Osteoblast (primary cell): ENCODE results near the gene EHD4. TPM values are rescaled to one million over a fixed set of nuclear protein-coding genes. Genes with fewer than 3 reads are reported as not detected.

Experiments used
- DNase-seq: peaks from one replicate; pipeline ENCODE4 v3.0.0; 2011; ENCODE audit warnings: low spot score, mixed read lengths; ENCODE audit not compliant: insufficient read length; ENCODE audit errors: missing footprints
- H2AFZ ChIP-seq: 2 replicates; pipeline ENCODE4 v1.6.0; 2011; ENCODE audit warnings: mild to moderate bottlenecking, low read length
- H3K27ac ChIP-seq: 2 replicates; pipeline ENCODE4 v1.5.1; 2011; ENCODE audit warnings: mild to moderate bottlenecking, low read depth, low read length, moderate library complexity
- H3K27me3 ChIP-seq: 2 replicates; pipeline ENCODE4 v1.6.0; 2012; ENCODE audit warnings: mild to moderate bottlenecking, control low read depth, inconsistent platforms, low read length, moderate library complexity; ENCODE audit not compliant: insufficient read depth
- H3K36me3 ChIP-seq: 2 replicates; pipeline ENCODE4 v1.5.1; 2011; ENCODE audit warnings: mild to moderate bottlenecking, low read length, control low read depth, moderate library complexity; ENCODE audit not compliant: insufficient read depth
- H3K4me1 ChIP-seq: 2 replicates; pipeline ENCODE4 v1.5.1; 2011; ENCODE audit warnings: mild to moderate bottlenecking, low read length, control low read depth, moderate library complexity; ENCODE audit not compliant: insufficient read depth
- H3K4me2 ChIP-seq: 2 replicates; pipeline ENCODE4 v1.6.0; 2011; ENCODE audit warnings: mild to moderate bottlenecking, low read length; ENCODE audit not compliant: insufficient read depth
- H3K4me3 ChIP-seq: fragments of 200-600 bp; sonication (generic); 3 replicates; pipeline ENCODE4 v1.5.1; 2012; ENCODE audit warnings: mild to moderate bottlenecking, low read length, inconsistent platforms; ENCODE audit not compliant: insufficient read depth
- H3K79me2 ChIP-seq: 2 replicates; pipeline ENCODE4 v1.6.0; 2012; ENCODE audit warnings: mild to moderate bottlenecking, low read length, control low read depth, inconsistent platforms; ENCODE audit not compliant: insufficient read depth
- H3K9me3 ChIP-seq: 2 replicates; pipeline ENCODE4 v1.5.1; 2011; ENCODE audit warnings: low read depth, low read length, control low read depth
- H4K20me1 ChIP-seq: 2 replicates; pipeline ENCODE4 v1.6.0; 2012; ENCODE audit warnings: mild to moderate bottlenecking, low read length, control low read depth; ENCODE audit not compliant: insufficient read depth
- total RNA-seq: library from RNA; depleted of rRNA; stranded (reverse); fragments of >200 nt; gene quantifications from 2 replicates; pipeline ENCODE4 v1.2.3, GENCODE V29; 2012
- TF ChIP-seq, protein P1 (sequence below): IDR thresholded peaks from 2 replicates; pipeline ENCODE4 v1.5.1; 2011; ENCODE audit warnings: mild to moderate bottlenecking, low read depth, low read length, moderate library complexity; ENCODE audit errors: extremely low read depth

The EHD4 gene
- total RNA-seq, 1 donor, result 15.9 TPM

DNA sequence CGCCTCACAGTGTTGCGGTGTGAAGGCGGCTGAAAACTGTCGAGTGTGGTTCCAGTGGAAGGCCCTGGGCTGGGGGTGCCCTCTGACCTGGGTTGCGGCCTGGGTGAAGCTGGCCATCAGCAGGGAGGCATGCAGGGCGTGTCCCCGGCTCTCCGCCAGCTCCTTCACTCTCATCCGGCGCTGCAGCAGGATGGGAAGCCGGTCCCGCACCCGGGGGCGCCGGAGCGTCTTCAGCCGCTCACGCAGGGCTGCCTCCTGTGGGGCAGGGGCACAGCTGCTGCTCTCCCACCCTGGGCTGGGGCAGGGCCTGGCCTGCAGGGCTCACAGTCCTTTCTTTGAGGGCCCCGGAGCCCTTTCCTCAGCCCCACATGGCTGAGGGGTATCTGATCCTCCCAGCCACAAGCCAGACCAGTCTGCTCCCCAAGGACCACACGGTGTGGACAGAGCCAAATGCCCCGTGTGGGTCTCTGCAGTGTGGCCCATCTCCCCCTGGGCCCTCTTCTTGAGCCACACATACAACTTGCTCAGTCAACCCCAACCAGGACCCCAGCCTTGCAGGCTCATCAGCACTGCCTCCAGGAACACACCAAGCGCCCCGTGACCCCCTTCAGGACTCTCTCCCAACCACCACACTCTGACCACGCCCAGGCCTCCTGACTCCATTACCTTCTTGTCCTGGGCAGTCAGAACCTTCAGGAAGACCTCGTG lies 105.3 kb downstream of the EHD4 start:
- Histone ChIP-seq H3K4me2 (no peak overlapping the region), H3K79me2 (no peaks in the 10 kb centered on the region), H3K36me3 (no peaks in the 10 kb centered on the region), H3K4me1 (peaks cover 7% of the 10 kb centered on the region), H4K20me1 (no peaks in the 10 kb centered on the region), H3K27me3 (no peaks in the 10 kb centered on the region), H3K4me3 (no peak overlapping the region), H2AFZ (no peak overlapping the region), H3K27ac (no peak overlapping the region), H3K9me3 (no peaks in the 10 kb centered on the region)
- TF ChIP-seq, protein P1, sequence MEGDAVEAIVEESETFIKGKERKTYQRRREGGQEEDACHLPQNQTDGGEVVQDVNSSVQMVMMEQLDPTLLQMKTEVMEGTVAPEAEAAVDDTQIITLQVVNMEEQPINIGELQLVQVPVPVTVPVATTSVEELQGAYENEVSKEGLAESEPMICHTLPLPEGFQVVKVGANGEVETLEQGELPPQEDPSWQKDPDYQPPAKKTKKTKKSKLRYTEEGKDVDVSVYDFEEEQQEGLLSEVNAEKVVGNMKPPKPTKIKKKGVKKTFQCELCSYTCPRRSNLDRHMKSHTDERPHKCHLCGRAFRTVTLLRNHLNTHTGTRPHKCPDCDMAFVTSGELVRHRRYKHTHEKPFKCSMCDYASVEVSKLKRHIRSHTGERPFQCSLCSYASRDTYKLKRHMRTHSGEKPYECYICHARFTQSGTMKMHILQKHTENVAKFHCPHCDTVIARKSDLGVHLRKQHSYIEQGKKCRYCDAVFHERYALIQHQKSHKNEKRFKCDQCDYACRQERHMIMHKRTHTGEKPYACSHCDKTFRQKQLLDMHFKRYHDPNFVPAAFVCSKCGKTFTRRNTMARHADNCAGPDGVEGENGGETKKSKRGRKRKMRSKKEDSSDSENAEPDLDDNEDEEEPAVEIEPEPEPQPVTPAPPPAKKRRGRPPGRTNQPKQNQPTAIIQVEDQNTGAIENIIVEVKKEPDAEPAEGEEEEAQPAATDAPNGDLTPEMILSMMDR, result no peak
- DNase-seq, result no peak

DNA sequence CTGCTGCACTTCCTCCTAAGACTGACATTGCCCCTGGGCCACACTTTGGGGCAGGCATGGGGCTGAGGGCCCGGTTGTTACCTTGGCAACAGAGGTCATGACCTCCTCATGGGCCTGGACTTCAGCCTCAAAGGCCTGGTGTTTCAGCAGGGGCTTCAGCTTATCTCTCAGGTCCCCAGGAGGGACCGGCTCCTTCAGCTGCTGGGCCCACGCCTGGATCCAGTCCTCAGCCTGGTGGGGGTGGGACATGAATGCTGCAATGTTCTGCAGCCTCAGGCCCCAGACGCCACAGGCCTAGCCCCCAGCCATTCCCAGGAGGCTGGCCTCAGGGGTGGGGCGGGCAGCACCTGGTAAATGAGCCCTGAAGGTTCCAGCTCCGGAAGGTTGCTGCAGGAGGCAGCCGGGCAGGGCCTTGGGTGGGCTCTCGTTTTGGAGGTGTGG lies 106.1 kb downstream of the EHD4 start:
- Histone ChIP-seq H3K4me3 (no peak overlapping the region), H3K36me3 (no peaks in the 10 kb centered on the region), H2AFZ (no peak overlapping the region), H4K20me1 (no peaks in the 10 kb centered on the region), H3K79me2 (no peaks in the 10 kb centered on the region), H3K27me3 (no peaks in the 10 kb centered on the region), H3K4me1 (peaks cover 7% of the 10 kb centered on the region), H3K9me3 (no peaks in the 10 kb centered on the region), H3K27ac (no peak overlapping the region), H3K4me2 (no peak overlapping the region)
- no peak for DNase-seq
- TF ChIP-seq, protein P1, result no peak

DNA sequence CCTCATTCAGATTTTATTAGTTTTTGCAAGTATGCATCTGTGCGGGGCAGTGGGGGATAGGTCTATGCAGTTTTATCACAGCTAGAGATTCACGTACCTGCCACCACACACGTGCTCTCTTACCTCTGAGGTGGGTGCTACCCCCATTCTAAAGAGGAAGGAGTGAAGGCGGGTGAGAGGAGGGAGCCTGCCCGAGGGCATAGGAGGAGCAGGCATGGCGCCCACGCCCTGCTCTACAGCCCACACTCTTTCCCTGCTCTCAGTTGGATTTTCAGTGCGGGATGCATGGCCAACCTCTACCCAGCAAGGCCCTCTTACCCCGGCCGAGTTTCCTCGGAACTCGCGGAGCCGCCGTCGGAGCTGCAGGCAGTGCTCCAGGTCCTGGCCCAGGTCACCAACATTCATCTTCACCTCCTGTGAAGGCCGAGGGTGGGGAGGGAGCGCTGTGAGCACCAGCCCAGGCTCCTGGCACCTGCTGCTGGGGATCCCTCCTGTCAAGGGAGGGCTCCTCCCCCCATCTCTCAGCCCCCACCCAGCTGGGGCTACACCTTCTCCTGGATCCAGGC lies 106.8 kb downstream of the EHD4 start:
- Histone ChIP-seq H3K27me3 (no peaks in the 10 kb centered on the region), H3K4me2 (no peak overlapping the region), H3K79me2 (no peaks in the 10 kb centered on the region), H2AFZ (no peak overlapping the region), H3K36me3 (no peaks in the 10 kb centered on the region), H3K4me3 (no peak overlapping the region), H4K20me1 (no peaks in the 10 kb centered on the region), H3K4me1 (peaks cover 2% of the 10 kb centered on the region), H3K9me3 (no peaks in the 10 kb centered on the region), H3K27ac (no peak overlapping the region)
- no peak for DNase-seq
- TF ChIP-seq, protein P1, result no peak

DNA sequence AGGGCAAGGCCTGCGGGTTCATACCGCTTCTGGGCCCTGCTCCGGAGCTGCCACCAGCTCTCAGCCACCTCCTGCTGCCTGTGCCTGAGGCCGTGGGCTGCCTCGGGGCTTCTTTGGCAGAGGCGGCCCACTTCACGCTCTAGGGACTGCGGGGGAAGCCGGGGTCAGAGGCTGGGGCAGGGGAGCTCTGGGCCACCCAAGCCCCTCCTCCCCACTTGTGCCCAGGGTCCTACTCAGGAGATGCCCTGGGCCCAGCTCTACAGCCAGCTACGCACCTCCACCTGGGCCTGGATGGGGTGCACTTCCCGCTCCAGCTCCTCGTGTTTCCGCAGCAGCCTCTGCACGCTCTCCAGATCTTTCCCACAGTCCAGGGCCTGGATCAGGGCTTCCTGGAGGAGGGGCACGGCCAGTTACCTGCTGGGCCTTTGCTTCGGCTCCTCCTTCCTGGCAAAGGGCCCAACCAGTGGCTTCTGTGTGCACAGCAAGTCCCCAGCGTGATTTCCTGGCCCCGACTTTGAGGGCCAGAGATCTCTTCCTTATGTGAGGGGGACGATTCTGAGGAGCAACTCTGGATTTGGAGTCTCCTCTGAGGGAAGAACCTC lies 109.7 kb downstream of the EHD4 start:
- Histone ChIP-seq H3K4me1 (no peaks in the 10 kb centered on the region), H4K20me1 (no peaks in the 10 kb centered on the region), H2AFZ (no peak overlapping the region), H3K9me3 (no peaks in the 10 kb centered on the region), H3K27ac (no peak overlapping the region), H3K79me2 (no peaks in the 10 kb centered on the region), H3K27me3 (no peaks in the 10 kb centered on the region), H3K4me3 (no peak overlapping the region), H3K4me2 (no peak overlapping the region), H3K36me3 (no peaks in the 10 kb centered on the region)
- no peak for DNase-seq
- TF ChIP-seq, protein P1, result no peak
